ENCODE data around the gene ADARB2. TPM values are rescaled to one million over a fixed set of nuclear protein-coding genes. Genes with fewer than 3 reads are reported as not detected.
"Not testable (repeated sequence)": the region's sequence is repeated elsewhere in the genome, so short reads cannot be mapped to it uniquely, and the experiment has no call there.

ADARB2 gene
- total RNA-seq, 1 donor from 2014 or later = 0.11 TPM

DNA sequence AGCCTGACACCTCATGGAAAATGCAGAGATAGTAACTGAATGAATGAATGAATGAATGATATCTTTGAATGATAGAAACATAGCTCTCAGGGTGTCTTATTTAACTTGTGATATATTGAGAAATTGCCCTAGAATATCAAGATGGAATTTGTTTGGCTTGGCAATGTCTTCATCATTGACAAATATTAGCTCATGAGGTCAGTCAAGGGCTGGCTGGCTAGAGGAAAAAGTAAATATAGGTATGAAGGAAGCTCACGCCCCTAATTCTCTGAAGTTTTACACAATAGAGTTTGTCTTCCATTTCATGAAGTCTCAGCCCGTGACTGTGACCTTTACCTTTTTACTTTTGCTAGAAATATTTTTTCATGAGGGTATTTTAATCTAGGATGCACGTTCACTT lies 305.2 kb downstream of the ADARB2 start:
- TF ChIP-seq, protein P1, sequence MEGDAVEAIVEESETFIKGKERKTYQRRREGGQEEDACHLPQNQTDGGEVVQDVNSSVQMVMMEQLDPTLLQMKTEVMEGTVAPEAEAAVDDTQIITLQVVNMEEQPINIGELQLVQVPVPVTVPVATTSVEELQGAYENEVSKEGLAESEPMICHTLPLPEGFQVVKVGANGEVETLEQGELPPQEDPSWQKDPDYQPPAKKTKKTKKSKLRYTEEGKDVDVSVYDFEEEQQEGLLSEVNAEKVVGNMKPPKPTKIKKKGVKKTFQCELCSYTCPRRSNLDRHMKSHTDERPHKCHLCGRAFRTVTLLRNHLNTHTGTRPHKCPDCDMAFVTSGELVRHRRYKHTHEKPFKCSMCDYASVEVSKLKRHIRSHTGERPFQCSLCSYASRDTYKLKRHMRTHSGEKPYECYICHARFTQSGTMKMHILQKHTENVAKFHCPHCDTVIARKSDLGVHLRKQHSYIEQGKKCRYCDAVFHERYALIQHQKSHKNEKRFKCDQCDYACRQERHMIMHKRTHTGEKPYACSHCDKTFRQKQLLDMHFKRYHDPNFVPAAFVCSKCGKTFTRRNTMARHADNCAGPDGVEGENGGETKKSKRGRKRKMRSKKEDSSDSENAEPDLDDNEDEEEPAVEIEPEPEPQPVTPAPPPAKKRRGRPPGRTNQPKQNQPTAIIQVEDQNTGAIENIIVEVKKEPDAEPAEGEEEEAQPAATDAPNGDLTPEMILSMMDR (IDR thresholded peaks at IDR 0.05; ENCODE audit: borderline replicate concordance) = no peak
- intact Hi-C loops (cut with micrococcal nuclease) = no loop called here
- Histone ChIP-seq H3K4me1 (no peaks in the 10 kb centered on the region), H3K9me3 (replicated peaks) (peaks cover 29% of the 10 kb centered on the region), H3K27me3 (ENCODE audit: low read depth) (peaks cover 12% of the 10 kb centered on the region), H3K36me3 (no peaks in the 10 kb centered on the region), H3K27ac (replicated peaks) (no peak overlapping the region), H3K4me3 (no peak overlapping the region)
- no peak for DNase-seq

DNA sequence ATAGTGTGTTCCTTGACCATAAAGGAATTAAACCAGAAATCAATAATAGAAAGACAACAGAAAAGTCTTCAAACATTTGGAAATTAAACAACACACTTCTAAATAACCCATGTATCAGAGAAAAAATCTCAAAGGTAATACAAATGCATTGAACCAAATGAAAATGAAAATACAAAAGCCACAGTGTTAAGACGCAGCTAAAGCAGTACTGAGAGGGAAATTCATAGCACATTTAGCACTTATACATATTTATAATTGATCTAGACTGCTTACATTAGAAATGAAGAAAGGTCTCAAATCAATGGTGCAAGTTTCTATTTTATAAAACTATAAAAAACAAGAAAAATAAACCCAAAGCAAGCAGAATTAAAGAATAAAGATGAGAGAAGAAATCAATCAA lies 306.1 kb downstream of the ADARB2 start:
- Histone ChIP-seq H3K4me3 (no peak overlapping the region), H3K9me3 (replicated peaks) (peaks cover 29% of the 10 kb centered on the region), H3K36me3 (no peaks in the 10 kb centered on the region), H3K4me1 (no peaks in the 10 kb centered on the region), H3K27me3 (ENCODE audit: low read depth) (peaks cover 12% of the 10 kb centered on the region), H3K27ac (replicated peaks) (no peak overlapping the region)
- intact Hi-C loops (cut with micrococcal nuclease) = no loop called here
- no peak for DNase-seq
- TF ChIP-seq, protein P1 (IDR thresholded peaks at IDR 0.05; ENCODE audit: borderline replicate concordance) = no peak

DNA sequence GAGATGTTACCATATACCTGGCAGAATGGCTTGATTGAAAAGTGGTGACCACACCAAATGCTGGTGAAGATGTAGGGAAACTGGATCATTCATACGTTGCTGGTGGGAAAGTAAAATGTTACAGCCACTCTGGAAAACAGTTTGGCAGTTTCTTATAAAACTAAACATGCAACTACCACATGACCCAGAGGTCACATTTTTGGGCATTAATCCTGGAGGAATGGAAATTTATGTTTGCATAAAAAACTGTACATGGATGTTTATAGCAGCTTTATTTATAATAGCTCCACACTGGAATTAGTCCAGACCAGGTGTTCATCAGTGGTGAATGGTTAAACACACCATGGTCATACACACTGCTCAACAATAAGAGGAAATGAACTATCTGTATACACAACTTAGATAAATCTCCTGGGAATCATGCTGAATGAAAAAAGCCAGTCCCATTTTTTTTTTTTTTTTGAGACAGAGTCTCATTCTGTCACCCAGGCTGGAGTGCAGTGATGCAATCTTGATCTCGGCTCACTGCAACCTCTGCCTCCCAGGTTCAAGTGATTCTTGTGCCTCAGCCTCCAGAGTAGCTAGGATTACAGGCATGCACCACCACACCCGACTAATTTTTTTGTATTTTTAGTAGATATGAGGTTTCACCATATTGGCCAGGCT lies 309.7 kb downstream of the ADARB2 start:
- DNase-seq; H3K4me3 ChIP-seq; H3K27me3 ChIP-seq (ENCODE audit: low read depth); intact Hi-C loops (cut with micrococcal nuclease); H3K27ac ChIP-seq (replicated peaks); H3K4me1 ChIP-seq; H3K36me3 ChIP-seq: not testable (repeated sequence)
- H3K9me3 ChIP-seq (replicated peaks) = peaks cover 29% of the 10 kb centered on the region

DNA sequence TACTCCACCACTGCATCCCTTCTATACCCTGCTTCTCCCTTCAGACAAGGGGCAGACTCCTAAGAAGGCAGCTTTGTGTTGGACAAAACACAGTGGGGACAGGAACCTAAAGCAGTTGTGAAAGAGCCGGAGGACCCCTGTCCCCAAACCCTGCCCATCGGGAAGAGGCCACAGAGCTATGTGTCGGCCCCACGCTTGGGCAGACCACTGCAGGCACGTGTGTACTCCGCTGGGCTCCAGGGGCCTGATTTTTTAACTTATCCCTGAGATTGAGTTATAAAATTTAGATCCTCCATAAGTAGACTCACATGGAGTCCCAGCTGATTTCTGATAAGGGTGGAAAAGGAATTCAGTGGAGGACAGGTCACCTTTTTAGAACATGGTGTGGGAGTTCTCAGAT lies 310.5 kb downstream of the ADARB2 start:
- H3K27ac ChIP-seq (replicated peaks) = no peak overlapping the region
- peaks cover 13% of the 10 kb centered on the region for H3K27me3 ChIP-seq (ENCODE audit: low read depth)
- H3K4me1 ChIP-seq = no peaks in the 10 kb centered on the region
- H3K36me3 ChIP-seq = no peaks in the 10 kb centered on the region
- intact Hi-C loops (cut with micrococcal nuclease) = no loop called here
- peaks cover 26% of the 10 kb centered on the region for H3K9me3 ChIP-seq (replicated peaks)
- no peak overlapping the region for H3K4me3 ChIP-seq
- TF ChIP-seq, protein P1 (IDR thresholded peaks at IDR 0.05; ENCODE audit: borderline replicate concordance) = no peak
- no peak for DNase-seq

DNA sequence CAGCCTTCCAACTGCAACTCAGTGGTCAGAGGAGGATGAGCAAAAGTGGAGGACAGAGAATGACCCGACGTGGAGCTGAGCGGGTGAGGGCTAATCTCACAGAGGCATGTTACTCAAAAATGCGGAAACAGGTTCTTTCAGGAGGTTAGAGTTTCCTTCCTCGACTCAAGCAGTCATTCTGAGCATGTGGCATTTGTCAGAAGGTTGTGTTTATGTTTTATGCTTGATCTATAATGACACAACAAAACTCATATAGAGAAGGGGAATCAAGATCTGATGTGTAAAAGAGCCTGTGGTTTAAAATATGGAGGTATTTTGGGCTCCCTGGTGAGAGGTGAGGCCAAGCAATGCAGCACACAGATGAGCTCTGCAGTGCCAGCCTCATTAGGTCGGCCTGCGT lies 311.4 kb downstream of the ADARB2 start:
- H3K4me3 ChIP-seq = no peak overlapping the region
- H3K9me3 ChIP-seq (replicated peaks) = peaks cover 17% of the 10 kb centered on the region
- peaks cover 22% of the 10 kb centered on the region for H3K27me3 ChIP-seq (ENCODE audit: low read depth)
- TF ChIP-seq, protein P1 (IDR thresholded peaks at IDR 0.05; ENCODE audit: borderline replicate concordance) = no peak
- no peak for DNase-seq
- no peaks in the 10 kb centered on the region for H3K36me3 ChIP-seq
- no peak overlapping the region for H3K27ac ChIP-seq (replicated peaks)
- intact Hi-C loops (cut with micrococcal nuclease) = no loop called here
- H3K4me1 ChIP-seq = no peaks in the 10 kb centered on the region

DNA sequence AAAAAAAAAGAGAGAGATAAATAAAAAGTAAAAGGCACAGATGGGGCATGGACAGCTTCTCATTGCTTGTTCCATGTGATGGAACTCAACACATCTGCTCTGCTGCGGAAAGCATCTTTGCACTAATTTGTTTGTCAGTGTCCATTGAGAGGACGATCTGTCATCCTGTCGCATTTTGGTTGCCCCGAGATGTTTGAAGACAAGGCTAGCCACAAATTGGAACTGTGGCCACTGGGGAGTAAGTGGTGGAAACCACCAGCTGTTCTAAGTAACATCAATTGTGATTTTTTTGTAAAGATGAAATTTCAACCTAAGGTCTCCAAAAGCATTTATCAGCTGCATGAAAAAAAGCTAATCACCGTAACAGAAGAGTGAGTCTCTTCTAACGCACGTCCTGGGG lies 312.7 kb downstream of the ADARB2 start:
- Histone ChIP-seq H3K9me3 (replicated peaks) (peaks cover 5% of the 10 kb centered on the region), H3K36me3 (no peaks in the 10 kb centered on the region), H3K4me1 (peaks cover 4% of the 10 kb centered on the region), H3K27ac (replicated peaks) (no peak overlapping the region), H3K27me3 (ENCODE audit: low read depth) (peaks cover 34% of the 10 kb centered on the region), H3K4me3 (no peak overlapping the region)
- TF ChIP-seq, protein P1 (IDR thresholded peaks at IDR 0.05; ENCODE audit: borderline replicate concordance) = no peak
- no peak for DNase-seq
- intact Hi-C loops (cut with micrococcal nuclease) = no loop called here

All from left ventricle myocardium inferior (tissue), 1 donor.